Left colon (tissue), 2 donors: ENCODE results near the gene PMEPA1. TPM values are rescaled to one million over a fixed set of nuclear protein-coding genes. Genes with fewer than 3 reads are reported as not detected.

Experiments used
- ATAC-seq: fragments of 200-7000 bp; cut with Tn5 transposase; one replicate; pipeline ENCODE4 v1.9.1; 2020; ENCODE audit warnings: mild to moderate bottlenecking, moderate library complexity
- DNase-seq, 2 donors: peaks; one replicate each; pipeline ENCODE4 v3.0.0-alpha.2; 2020
- intact Hi-C, 2 donors: fragments of 100-400 bp; cut with DNase I in 1 of 2; cut with micrococcal nuclease in 1 of 2; formaldehyde crosslinking; loops; one replicate each; pipeline versions ENCODE4 v1.11.2 to v1.14.0; 2022; cut with DNase I, micrococcal nuclease
- total RNA-seq, 2 donors: library from RNA; stranded (reverse); fragmentation: NEBNext Ultra II Directional; extraction: Animal tissue kit (Norgen Biotek cat#: 25700); gene quantifications; one replicate each; pipeline ENCODE4 v1.2.1, GENCODE V29; 2021
- donor health status: DM: no; HTN: no; CAD: no.
- donor health status: DM: yes; HTN: yes; CAD: no.

Gene PMEPA1
- total RNA-seq, 2 donors from 2014 or later, result 15.0 to 41.6 TPM

DNA sequence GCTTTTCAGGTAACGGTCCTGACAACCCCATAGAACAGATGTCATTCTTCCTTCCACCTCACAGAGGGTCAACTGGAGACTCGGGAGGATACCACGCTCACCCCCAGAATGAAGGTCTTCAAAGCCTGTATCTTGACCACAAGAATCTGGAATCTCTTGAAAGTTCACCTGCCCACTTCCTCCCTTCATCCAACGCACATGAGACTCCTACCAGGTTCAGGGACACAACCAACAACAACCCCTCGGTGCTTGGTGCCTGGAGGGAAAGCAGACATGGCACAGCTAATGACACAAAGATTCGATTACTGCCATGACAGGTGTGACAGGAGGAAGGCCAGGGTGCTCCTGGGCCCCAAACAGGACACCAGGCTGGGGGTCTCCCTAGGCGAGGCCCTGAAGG lies 8.2 kb downstream of the PMEPA1 start:
- DNase-seq, result no peak
- no peak for ATAC-seq
- intact Hi-C loops, result no loop called here

DNA sequence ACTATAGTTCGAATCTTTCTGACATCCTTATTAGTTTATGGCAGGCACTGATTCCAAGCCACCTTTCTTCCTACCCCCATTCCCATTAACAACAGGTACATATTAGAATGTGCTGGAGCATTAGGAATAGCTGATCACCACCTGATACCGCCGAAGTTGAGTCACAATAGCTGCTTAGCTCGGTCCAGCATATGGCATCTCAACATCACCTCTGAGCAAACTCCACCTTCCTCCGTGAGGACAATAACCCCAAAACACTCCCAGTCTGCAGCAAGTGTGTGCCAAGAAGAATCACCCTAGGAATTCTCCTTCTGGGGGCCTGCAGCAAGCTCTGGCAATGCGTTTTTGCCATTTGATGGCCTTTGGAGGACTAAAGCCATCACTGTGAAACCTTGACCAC lies 8.7 kb downstream of the PMEPA1 start:
- intact Hi-C loops, result no loop called here
- ATAC-seq, result no peak
- no peak for DNase-seq

DNA sequence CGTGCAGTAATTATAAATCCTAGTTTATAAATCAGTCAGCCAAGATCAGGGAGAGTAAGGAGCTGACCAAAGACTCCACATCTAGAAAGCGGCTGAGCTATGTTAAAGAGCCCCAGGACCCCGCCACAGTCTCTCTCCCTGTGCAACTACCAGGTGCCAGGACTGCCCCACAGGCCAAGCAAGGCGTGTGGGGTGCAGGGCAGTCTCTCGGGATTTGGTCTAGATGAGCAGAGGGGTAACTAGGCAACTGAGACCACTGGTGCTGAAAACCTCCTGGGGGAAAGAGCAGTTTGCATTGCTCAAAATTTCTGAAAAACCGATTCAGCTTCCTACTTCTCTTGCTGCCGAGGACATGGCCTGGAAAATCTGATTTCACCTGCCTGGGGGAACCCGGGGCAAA lies 10.4 kb downstream of the PMEPA1 start:
- no peak for DNase-seq
- ATAC-seq, result no peak

DNA sequence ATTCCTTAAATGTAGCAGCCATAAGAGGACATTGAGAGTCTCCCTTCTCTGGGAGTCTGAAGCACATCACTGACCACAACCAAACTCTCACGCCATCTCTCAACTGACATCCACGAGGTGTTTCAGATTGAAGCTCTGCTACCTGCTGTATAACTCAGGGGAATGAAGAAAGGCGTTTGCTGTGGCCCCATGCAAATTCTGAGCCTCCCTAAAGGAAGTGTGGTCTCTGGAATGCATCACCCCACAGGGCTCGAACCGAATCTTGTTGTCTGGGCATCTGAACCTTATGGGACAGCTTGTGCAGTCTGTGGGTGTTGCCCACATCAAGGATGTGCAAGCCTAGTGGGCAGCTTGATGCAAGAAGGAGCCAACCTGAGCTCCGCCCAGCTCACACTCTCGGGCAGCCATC lies 10.9 kb downstream of the PMEPA1 start:
- intact Hi-C loops, result no loop called here
- no peak for DNase-seq
- no peak for ATAC-seq

More for the DNA sequence above, 10.4 kb downstream of the PMEPA1 start:
- intact Hi-C loops, result no loop called here

DNA sequence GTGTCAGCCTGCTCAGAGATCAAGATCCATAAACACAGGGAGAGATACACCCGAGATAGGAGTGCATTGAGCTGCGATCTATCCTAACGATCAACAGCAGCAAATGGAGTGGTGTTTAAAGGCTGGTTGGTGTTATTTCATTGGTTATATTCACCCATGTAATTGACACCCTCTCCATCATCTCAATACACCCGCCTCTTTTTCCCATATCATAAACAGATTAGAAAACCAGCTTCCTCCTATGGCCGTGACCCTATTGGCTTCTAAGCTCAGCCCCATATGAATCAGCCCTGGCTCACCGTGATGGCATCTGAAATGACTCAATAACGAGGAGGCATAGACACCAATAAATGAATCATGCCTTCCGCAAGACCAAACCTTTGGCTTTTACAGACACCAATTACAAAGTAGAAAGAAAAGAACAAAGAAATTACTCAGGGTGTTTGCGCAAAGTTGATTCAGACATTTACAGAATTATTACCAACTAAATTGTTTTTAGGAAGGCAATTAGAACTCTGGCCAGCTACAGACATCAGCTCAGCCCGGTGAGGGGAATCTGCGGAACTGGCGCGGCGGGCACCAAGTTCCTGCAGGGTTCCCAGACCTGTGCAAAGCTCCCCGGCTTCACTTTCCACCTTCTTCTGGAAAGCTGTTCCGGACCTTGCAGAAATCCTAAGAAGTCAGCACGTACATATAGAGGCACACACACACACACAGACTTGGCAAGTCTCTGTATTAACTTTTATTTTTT lies 11.5 kb downstream of the PMEPA1 start:
- intact Hi-C loops, result no loop called here
- peak; percentile 85 for ATAC-seq
- DNase-seq, result peak; percentile 55 to 87

DNA sequence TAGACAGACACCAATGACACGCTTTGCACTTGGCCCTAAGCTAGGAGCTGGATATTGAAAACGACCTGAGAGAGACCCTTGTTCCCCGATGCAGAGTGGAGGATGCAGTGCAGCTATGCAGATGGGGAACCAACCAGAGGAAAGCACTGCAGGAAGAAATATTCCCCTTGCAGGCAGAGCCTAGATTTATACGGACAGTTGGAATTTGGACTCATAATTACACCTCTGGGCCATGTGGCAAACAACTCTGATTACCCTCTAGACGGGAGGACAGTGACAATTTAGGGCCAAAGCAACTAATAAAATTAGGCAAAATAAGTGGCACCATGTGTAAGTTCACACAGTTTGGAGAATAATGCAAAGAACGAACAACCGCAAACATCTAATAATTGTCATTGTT lies 12.3 kb downstream of the PMEPA1 start:
- peak; percentile 54 for ATAC-seq
- intact Hi-C loops, result no loop called here
- DNase-seq, result no peak

DNA sequence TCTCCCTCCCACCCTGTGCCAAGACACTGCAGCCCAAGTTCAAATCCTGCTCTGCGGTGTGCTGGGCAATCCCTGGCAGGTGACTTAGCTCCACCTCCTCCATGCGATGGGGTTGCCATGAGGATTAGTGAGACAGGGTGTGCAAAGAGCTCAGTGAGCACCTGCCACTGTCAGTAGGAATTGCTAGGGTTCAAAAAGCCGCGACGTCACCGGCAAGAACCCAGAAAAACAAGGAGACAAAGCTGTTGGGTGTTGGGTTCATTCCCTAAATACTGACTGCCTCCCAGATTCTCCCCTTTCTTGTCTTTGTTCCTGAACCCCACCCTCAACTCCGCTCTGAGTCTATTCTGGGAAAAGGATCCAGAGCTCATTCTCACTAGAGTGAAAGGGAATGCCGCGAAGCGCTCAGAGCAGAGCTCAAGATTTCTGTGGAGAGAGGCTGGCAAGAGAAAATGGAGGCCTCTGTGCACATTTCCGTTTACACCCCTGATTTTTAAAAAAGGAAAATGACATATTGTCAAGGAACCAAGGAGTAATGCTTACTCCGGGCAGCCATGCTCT lies 13.3 kb downstream of the PMEPA1 start:
- ATAC-seq (no peak), DNase-seq (no peak)
- intact Hi-C loops, result no loop called here

DNA sequence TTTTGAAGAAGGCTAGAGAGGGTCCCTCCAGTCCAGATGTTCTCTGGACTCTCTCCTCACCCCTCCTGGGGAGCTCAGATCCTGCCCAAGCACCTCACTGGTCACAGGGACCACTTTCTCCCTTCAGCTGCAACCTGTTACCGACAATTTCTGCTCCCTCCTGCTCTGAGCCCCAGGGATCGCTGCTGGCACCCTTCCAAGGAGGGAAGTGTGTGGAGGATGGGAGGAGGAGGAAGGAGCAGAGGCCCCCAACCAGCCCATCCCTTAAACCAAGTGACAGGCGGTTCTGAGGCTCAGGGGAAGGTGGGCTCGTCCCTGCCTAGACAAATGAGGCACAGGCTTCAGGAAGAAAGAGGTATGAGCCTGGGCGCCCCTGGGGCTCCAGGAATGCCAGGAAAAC lies 13.9 kb downstream of the PMEPA1 start:
- ATAC-seq, result no peak
- DNase-seq, result no peak
- intact Hi-C loops, result no loop called here

DNA sequence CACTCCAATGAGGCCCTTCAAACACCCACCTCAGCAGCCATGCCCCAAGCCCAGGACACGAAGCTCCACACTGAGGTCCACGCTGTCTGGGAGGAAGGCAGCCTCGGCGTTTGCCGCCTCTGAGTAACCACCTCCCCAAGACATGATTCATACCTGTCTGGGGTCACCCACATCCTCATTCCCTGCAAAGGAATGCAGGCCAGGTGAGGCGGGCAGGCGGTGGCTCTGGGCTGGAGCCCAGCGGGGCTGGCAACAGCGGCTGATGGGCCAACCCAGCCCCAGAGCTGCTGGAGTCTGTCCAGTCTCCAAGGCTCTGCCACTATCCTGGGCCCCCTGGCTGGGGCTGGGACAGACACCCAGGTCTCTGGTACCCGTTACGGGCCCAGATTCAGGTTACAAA lies 14.8 kb downstream of the PMEPA1 start:
- DNase-seq (no peak), ATAC-seq (no peak)
- intact Hi-C loops, result no loop called here

DNA sequence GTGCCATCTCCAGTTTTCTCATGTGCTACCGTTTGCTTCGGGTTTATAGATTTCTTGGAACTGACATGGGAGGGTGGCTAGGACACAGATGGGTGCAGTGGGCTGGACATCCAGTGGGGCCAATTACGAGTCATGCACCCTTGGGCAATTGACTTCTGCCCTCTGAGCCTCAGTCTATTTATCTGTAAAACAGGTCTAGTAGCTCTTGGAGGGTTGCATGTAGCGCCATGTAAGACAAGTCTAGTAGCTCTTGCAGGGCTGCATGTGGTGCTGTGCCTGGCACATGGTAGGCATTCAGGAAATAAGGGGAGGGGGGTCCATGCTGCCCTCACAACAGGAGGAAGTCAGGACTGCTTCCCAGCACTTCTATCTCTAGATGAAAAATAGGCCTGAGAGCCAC lies 15.3 kb downstream of the PMEPA1 start:
- no peak for ATAC-seq
- intact Hi-C loops, result no loop called here

DNA sequence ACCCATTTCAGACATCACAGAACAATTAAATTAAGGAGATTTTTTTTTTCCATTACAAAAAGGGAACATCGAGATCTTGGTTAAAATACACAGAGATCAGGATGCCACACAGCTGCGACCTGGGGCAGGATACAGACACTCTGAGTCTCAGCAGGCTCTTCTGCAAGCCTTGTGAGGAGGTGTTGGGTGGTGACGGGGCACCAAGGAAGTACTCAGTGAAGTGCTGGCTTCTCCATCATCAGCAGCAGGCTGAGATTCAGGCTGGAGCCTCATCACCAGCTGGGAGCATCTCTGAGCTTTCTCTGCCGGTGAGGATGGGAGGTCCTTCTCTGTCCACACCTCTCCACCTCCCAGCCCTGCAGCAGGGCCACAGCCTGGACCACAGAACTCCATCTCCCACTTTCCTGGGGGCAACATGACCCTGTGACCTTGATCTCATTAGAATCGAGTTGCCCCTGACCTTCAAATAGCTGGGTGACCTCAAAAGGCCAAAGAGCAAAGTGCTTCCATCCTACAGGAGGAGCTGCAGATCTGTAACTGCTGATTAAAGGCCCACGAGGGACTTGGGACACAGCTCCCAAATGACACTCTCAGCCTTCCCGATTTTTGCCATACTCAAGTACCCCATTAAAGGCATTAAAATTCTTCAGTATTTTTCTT lies 16.0 kb downstream of the PMEPA1 start:
- ATAC-seq, result no peak
- DNase-seq, result no peak
- intact Hi-C loops, result no loop called here

More for the DNA sequence above, 15.3 kb downstream of the PMEPA1 start:
- DNase-seq, result no peak

DNA sequence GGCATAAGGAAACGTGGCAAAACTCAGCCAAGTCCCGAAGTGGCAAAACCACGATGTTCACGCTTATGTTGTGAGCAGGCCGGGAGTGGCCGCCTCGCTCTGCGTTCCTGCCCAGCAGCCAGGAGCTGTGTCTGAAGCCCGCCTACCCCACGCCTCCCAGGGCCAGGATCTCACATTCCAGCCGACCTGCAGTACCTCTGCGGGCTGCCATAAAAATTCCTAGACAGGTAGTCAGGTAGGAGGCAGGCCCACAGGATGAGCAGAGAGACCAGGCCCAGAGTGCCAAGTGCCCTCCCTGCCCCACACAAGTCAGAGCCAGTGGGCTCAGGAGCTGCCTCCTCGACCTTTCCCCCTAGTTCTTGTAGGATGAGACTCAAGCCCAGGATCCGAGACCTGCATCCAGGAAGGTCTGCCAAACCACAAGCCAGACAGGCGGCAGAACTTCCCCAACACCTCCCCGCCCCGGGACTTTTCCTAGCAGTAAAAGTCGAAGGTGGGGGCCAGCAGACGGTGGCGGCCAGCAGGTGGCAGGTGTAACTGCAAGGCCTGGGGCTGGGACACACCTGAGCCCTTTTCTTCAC lies 16.7 kb downstream of the PMEPA1 start:
- intact Hi-C loops, result no loop called here
- ATAC-seq, result peak; percentile 79
- DNase-seq, result peak; percentile 82 to 86

DNA sequence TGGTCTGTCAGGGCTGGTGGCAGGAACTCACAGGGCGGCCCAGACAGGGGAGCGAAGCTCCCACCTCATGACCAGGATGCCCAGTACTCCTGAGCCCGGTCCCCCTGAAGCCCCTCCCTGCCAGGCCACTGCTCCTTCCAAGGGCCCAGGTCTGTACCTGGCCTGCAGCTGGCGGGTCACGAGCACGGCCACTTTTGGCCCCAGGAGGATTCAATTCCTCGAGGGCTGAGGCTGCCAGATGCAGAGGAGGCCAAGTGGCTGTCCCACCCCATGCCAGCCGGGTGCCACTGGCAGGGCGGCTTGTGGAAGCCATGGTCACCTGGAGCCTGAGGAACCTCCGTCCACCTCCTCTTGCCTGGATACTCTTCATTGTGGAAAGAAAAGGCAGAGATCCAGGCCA lies 17.4 kb downstream of the PMEPA1 start:
- ATAC-seq (no peak), DNase-seq (no peak)
- intact Hi-C loops, result no loop called here

DNA sequence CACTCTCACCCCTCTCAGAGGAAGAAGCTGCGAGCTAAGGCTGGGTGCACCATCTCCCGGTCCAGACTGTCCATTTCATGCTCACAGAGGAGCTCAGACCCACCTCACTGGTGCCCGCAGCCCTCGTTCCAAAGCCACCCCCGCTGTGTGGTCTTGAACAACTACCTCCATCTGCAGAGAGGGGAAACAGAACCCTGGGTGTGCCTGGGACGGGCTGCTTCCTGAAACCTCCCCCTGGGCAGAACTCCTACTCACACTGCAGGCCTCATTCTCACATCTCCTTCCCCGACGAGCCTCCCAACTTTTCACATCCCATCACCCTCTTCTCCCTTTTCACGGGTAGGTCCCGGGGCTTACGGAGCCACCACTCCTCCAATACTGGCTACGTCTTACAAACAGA lies 18.1 kb downstream of the PMEPA1 start:
- no peak for ATAC-seq
- intact Hi-C loops, result no loop called here
- DNase-seq, result no peak

DNA sequence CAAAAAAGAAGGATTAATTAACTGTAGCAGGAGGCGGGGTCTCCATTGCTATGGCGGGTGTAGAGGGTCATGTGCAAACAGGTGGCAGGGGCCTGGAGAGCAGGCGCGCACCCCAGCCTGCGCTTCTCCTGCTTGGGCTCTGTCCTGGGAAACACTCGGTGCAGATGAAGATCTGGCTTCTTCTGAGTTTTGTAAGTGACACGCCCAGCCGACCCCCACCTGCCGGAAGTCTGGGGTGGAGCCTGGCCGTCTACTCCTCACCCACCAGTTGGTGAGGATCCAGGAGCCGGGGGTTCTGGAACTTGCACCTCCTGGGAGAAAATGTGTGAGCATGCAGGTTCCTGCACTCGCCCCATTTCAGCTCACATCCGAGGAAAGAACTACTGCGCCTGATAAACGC lies 19.3 kb downstream of the PMEPA1 start:
- ATAC-seq, result no peak

DNA sequence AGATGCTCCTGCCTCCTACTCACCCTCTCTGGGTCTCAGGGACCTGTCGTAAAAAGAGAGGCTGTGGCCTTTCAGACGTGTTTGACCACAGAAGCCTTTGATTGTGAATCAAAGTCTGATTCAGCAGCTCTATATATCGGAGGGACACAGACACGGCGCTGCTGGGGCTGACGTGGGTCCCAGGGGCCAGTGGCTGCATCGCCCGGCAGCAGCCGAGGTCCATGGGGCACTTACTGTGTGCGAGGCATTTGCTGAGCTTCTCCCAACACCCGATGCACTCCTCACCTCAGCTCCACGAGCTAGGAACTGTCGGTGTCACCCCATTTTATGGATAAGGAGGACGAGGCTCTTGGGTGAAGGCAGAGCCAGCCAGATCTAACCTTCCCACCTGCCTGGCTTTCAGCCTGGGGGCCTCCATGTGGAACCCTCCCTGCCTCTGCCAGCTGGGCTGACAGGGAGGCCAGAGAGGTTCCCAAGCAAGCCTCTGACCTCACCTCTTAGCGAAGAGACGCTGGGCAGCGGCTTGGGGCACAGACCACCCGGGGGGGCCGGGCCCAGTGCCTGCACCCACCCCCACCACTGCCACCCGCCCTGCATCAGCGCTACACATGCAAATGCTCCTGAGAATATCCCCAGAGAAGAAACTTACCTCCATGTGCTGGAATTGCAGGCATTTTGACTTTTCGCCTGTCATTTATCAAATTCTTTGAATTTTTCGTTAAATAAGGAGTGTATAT lies 19.9 kb downstream of the PMEPA1 start:
- no peak for ATAC-seq
- DNase-seq, result no peak
- intact Hi-C loops, result no loop called here

More for the DNA sequence above, 19.3 kb downstream of the PMEPA1 start:
- intact Hi-C loops, result no loop called here
- DNase-seq, result no peak

DNA sequence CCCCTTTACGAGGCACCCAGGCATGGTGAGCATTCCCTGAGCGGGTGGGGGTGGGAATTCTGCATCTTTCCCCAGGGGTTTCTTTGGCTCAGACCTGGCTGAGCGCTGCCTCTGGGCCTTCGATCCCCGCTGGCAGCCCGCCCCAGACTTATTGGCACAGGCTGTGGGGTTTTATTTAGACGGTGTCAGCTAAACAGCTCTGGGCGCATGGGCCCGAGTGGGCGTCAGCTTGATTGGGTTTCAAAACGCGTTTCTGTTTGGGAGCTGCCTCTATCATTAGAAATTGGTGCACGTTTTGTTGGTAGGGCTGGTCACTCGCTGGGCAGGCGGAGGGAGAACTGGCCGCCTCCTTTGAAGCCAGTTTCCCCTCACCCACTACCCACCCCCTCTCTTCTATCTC lies 21.0 kb downstream of the PMEPA1 start:
- no peak for DNase-seq
- ATAC-seq, result no peak

DNA sequence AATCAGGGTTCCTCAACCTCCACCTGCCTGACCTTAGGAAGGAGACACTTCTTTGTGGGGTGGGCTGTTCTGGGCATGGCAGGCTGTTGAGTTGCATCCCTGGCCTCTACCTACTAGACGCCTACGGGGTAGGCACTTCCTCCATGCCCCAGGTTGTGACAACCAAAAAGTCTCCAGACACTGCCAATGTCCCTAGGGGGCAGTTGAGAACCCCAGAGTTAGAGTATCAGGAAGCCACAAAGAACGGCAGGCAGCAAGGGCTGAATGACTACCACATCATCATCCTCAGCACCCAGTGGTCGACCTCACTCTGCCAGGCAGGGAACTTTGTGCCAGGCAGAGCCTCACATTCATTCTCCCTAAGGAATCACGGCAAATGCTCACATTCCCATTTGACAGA lies 21.5 kb downstream of the PMEPA1 start:
- intact Hi-C loops, result no loop called here
- DNase-seq, result no peak
- no peak for ATAC-seq

More for the DNA sequence above, 21.0 kb downstream of the PMEPA1 start:
- intact Hi-C loops, result no loop called here

DNA sequence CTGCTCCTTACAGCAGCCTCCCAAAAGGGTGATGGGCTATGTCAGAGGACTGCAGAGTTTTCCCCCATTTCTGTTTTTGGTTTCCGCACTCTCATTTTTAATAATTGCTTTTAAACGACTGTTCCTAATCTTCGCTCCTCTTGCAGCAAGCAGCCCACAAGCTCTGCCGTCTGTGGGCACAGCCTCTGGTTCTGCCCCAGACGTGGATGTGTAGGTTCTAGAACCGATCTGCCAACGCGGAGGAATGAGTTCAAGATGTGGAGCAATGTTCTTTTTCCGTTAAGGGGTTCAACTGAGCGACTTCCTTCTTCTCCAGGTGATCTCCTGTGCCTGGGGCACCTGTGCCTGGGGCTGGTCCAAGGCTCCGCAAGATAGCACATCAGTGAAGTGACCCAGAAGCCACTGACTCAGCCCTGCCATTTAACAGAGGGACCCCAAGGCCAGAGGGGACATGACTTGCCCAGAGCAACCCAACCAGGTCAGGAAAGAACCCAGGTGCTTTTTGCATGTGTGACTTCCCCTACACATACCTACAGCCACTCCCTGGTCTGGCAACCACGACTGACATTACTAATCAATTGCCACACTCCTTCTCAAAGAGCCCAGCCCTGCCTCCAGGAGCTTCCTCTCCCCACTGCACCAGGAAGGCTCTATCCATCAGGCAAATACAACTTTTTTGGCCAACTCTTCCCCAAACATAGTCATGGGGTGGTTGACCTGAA lies 22.7 kb downstream of the PMEPA1 start:
- ATAC-seq (peak; percentile 73), DNase-seq (no peak)
- intact Hi-C loops, result no loop called here
